PFSK-1 (cell line): ENCODE measurements around the gene BABAM2.

ENCODE experiments used
- FOXP2 ChIP-seq: optimal IDR thresholded peaks from 2 replicates; pipeline ENCODE3; 2011; ENCODE audit warnings: borderline replicate concordance, control low read depth, inconsistent platforms; ENCODE audit not compliant: insufficient read depth; ENCODE audit errors: extremely low read length, extremely low read depth
- POLR2AphosphoS5 ChIP-seq: IDR thresholded peaks from 2 replicates; pipeline ENCODE4 v1.6.1; 2012; ENCODE audit warnings: low read depth, mild to moderate bottlenecking, control low read depth, low read length, moderate library complexity

DNA sequence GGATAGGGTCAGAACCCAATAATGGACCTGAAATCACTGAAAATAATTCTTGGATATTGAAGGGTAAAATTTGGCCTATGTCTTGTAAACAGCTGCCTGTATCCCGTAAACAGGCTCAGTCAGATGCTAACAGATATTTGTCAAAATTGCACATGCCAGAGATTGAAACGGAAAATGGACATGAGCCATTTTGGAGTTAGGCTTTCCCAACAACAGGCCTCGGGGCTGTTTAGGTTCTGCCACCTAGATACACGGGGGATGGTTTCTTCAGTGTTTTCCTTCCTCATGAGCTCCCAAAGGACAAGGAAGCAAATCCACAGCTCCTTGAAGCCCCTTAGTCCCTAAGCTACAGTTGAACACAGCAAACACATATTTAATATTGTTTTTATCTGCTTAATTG is 297.9 kb downstream of the BABAM2 start:
- TF ChIP-seq POLR2AphosphoS5 (no peak), FOXP2 (no peak)
